ENCODE measurements around the gene NSG2.

- TF ChIP-seq RAD21 (IDR thresholded peaks at IDR 0.05; ENCODE audit: low read length): no peak
- no peak for TF ChIP-seq CTCF (conservative IDR thresholded peaks at IDR 0.05; ENCODE audit: low read depth, low read length)
- TF ChIP-seq POLR2A (IDR thresholded peaks at IDR 0.05; ENCODE audit: low read depth, low read length): no peak
- TF ChIP-seq MXI1 (IDR thresholded peaks at IDR 0.05; ENCODE audit: borderline replicate concordance, low read depth, low read length): no peak
- TF ChIP-seq MAFK (IDR thresholded peaks at IDR 0.05; ENCODE audit: low read depth, low read length): no peak
- TF ChIP-seq FOS (IDR thresholded peaks at IDR 0.05; ENCODE audit: low read depth, low read length): no peak
- TF ChIP-seq BHLHE40 (IDR thresholded peaks at IDR 0.05; ENCODE audit: low read depth, low read length): no peak
- no peak for TF ChIP-seq CEBPB (IDR thresholded peaks at IDR 0.05; ENCODE audit: low read depth, low read length)
- TF ChIP-seq, protein P1, sequence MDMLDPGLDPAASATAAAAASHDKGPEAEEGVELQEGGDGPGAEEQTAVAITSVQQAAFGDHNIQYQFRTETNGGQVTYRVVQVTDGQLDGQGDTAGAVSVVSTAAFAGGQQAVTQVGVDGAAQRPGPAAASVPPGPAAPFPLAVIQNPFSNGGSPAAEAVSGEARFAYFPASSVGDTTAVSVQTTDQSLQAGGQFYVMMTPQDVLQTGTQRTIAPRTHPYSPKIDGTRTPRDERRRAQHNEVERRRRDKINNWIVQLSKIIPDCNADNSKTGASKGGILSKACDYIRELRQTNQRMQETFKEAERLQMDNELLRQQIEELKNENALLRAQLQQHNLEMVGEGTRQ (IDR thresholded peaks at IDR 0.05; ENCODE audit: low read depth, low read length): no peak
- TF ChIP-seq SMC3 (IDR thresholded peaks at IDR 0.05; ENCODE audit: low read depth, low read length): no peak
Measured at GRCh38 chr5:174140452-174141020, 95.0 kb downstream of the NSG2 start.
